HG03095 (cell line): ENCODE data around the gene PLCD1.

ENCODE experiments used
- ATAC-seq: cut with Tn5 transposase; IDR thresholded peaks from one replicate; pipeline ENCODE4 v1.9.1; 2021; ENCODE audit warnings: moderate library complexity; ENCODE audit not compliant: unreplicated experiment

Gene PLCD1

GRCh38 chr3:37968813-37969595 is 60.4 kb downstream of the PLCD1 start:
- ATAC-seq, result no peak

GRCh38 chr3:37968199-37968598 is 61.2 kb downstream of the PLCD1 start:
- ATAC-seq, result no peak

GRCh38 chr3:37967260-37967881 is 62.1 kb downstream of the PLCD1 start:
- no peak for ATAC-seq

- ATAC-seq, result no peak
These were observed 64.7 kb downstream of the PLCD1 start for GRCh38 chr3:37964716-37965115.

- ATAC-seq, result no peak
These were observed 65.3 kb downstream of the PLCD1 start for GRCh38 chr3:37964146-37964545.

- ATAC-seq, result no peak
These were observed 65.8 kb downstream of the PLCD1 start for GRCh38 chr3:37963635-37964034.

GRCh38 chr3:37963016-37963415 is 66.4 kb downstream of the PLCD1 start:
- no peak for ATAC-seq

- no peak for ATAC-seq
These were observed 67.6 kb downstream of the PLCD1 start for GRCh38 chr3:37961622-37962431.

GRCh38 chr3:37957539-37957936 is 71.9 kb downstream of the PLCD1 start:
- ATAC-seq, result no peak
